Mucosa of rectum (tissue), 2 donors: Measurements from ENCODE around the gene INPP4B.

Source experiments
- H3K27ac ChIP-seq, 2 donors: one replicate each; pipeline ENCODE4 v1.7.0; 2013; ENCODE audit warnings: inconsistent platforms in 2 of 2, low read depth in 2 of 2, low read length in 2 of 2
- H3K27me3 ChIP-seq, 2 donors: one replicate each; pipeline ENCODE4 v1.7.0; 2013; ENCODE audit warnings: low read length in 2 of 2; ENCODE audit not compliant: control insufficient read depth in 2 of 2, insufficient read depth in 2 of 2
- H3K36me3 ChIP-seq, 2 donors: one replicate each; pipeline ENCODE4 v1.7.0; 2013; ENCODE audit warnings: low read length in 2 of 2; ENCODE audit not compliant: control insufficient read depth in 2 of 2, insufficient read depth in 2 of 2
- H3K4me1 ChIP-seq, 2 donors: one replicate each; pipeline ENCODE4 v1.7.0; 2013; ENCODE audit warnings: low read length in 2 of 2, mild to moderate bottlenecking in 1 of 2; ENCODE audit not compliant: control insufficient read depth in 2 of 2, insufficient read depth in 2 of 2
- H3K4me3 ChIP-seq, 2 donors: one replicate each; pipeline ENCODE4 v1.7.0; 2013; ENCODE audit warnings: low read length in 2 of 2
- H3K9ac ChIP-seq, 2 donors: one replicate each; pipeline ENCODE4 v1.7.0; 2013; ENCODE audit warnings: low read length in 2 of 2, low read depth in 1 of 2, mild to moderate bottlenecking in 1 of 2
- H3K9me3 ChIP-seq, 2 donors: one replicate each; pipeline ENCODE4 v1.7.0; 2013; ENCODE audit warnings: low read length in 2 of 2; ENCODE audit not compliant: control insufficient read depth in 2 of 2
- donor health status: healthy.
- donor health status: Normal muscosa, but diverticular disease.

Gene INPP4B

GRCh38 chr4:142434519-142435224, 411.4 kb downstream of the INPP4B start:
- Histone ChIP-seq H3K36me3 (no peaks in the 10 kb centered on the region), H3K9ac (no peak overlapping the region), H3K27ac (no peak overlapping the region), H3K4me1 (no peaks in the 10 kb centered on the region), H3K4me3 (no peak overlapping the region), H3K9me3 (no peaks in the 10 kb centered on the region), H3K27me3 (no peaks in the 10 kb centered on the region)

- Histone ChIP-seq H3K9ac (no peak overlapping the region), H3K27me3 (no peaks in the 10 kb centered on the region), H3K27ac (no peak overlapping the region), H3K36me3 (no peaks in the 10 kb centered on the region), H3K9me3 (no peaks in the 10 kb centered on the region), H3K4me3 (no peak overlapping the region), H3K4me1 (no peaks in the 10 kb centered on the region)
Observed at GRCh38 chr4:142428715-142429114, 417.4 kb downstream of the INPP4B start.

GRCh38 chr4:142427456-142427855, 418.6 kb downstream of the INPP4B start:
- Histone ChIP-seq H3K36me3 (no peaks in the 10 kb centered on the region), H3K4me1 (no peaks in the 10 kb centered on the region), H3K27ac (no peak overlapping the region), H3K4me3 (no peak overlapping the region), H3K27me3 (no peaks in the 10 kb centered on the region), H3K9ac (no peak overlapping the region), H3K9me3 (no peaks in the 10 kb centered on the region)

- Histone ChIP-seq H3K36me3 (no peaks in the 10 kb centered on the region), H3K9me3 (no peaks in the 10 kb centered on the region), H3K27me3 (no peaks in the 10 kb centered on the region), H3K27ac (no peak overlapping the region), H3K9ac (no peak overlapping the region), H3K4me3 (no peak overlapping the region), H3K4me1 (no peaks in the 10 kb centered on the region)
Observed at GRCh38 chr4:142423861-142424260, 422.2 kb downstream of the INPP4B start.

GRCh38 chr4:142420311-142421095, 425.6 kb downstream of the INPP4B start:
- no peak overlapping the region for H3K9ac ChIP-seq
- no peak overlapping the region for H3K27ac ChIP-seq
- H3K4me1 ChIP-seq, result no peaks in the 10 kb centered on the region
- H3K9me3 ChIP-seq, result no peaks in the 10 kb centered on the region
- no peaks in the 10 kb centered on the region for H3K27me3 ChIP-seq
- H3K36me3 ChIP-seq, result no peaks in the 10 kb centered on the region
- H3K4me3 ChIP-seq, result no peak overlapping the region

GRCh38 chr4:142419712-142420111, 426.4 kb downstream of the INPP4B start:
- Histone ChIP-seq H3K27ac (no peak overlapping the region), H3K27me3 (no peaks in the 10 kb centered on the region), H3K4me1 (no peaks in the 10 kb centered on the region), H3K9me3 (no peaks in the 10 kb centered on the region), H3K4me3 (no peak overlapping the region), H3K9ac (no peak overlapping the region), H3K36me3 (no peaks in the 10 kb centered on the region)

GRCh38 chr4:142418697-142419096, 427.4 kb downstream of the INPP4B start:
- Histone ChIP-seq H3K27ac (no peak overlapping the region), H3K9ac (no peak overlapping the region), H3K4me1 (no peaks in the 10 kb centered on the region), H3K36me3 (no peaks in the 10 kb centered on the region), H3K4me3 (no peak overlapping the region), H3K9me3 (no peaks in the 10 kb centered on the region), H3K27me3 (no peaks in the 10 kb centered on the region)

GRCh38 chr4:142416711-142417275, 429.3 kb downstream of the INPP4B start:
- H3K27me3 ChIP-seq, result no peaks in the 10 kb centered on the region
- no peaks in the 10 kb centered on the region for H3K4me1 ChIP-seq
- no peak overlapping the region for H3K27ac ChIP-seq
- H3K9me3 ChIP-seq, result no peaks in the 10 kb centered on the region
- no peaks in the 10 kb centered on the region for H3K36me3 ChIP-seq
- H3K9ac ChIP-seq, result no peak overlapping the region
- peak overlapping the region in 1 of 2 donors; percentile 23 for H3K4me3 ChIP-seq

- no peaks in the 10 kb centered on the region for H3K27me3 ChIP-seq
Observed at GRCh38 chr4:142416121-142416520, 430.0 kb downstream of the INPP4B start.

GRCh38 chr4:142414366-142414990, 431.6 kb downstream of the INPP4B start:
- Histone ChIP-seq H3K27me3 (no peaks in the 10 kb centered on the region), H3K9me3 (no peaks in the 10 kb centered on the region), H3K4me3 (no peak overlapping the region), H3K4me1 (no peaks in the 10 kb centered on the region), H3K27ac (no peak overlapping the region), H3K9ac (no peak overlapping the region), H3K36me3 (no peaks in the 10 kb centered on the region)

More at GRCh38 chr4:142416121-142416520, 430.0 kb downstream of the INPP4B start:
- Histone ChIP-seq H3K9me3 (no peaks in the 10 kb centered on the region), H3K4me3 (no peak overlapping the region), H3K27ac (no peak overlapping the region), H3K4me1 (no peaks in the 10 kb centered on the region), H3K36me3 (no peaks in the 10 kb centered on the region), H3K9ac (no peak overlapping the region)
